Liver (tissue), 9 donors: ENCODE data around the gene CXXC5. TPM values are rescaled to one million over a fixed set of nuclear protein-coding genes. Genes with fewer than 3 reads are reported as not detected.
"Not testable (repeated sequence)": the region's sequence is repeated elsewhere in the genome, so short reads cannot be mapped to it uniquely, and the experiment has no call there.

ENCODE experiments used
- DNase-seq: peaks from one replicate; pipeline ENCODE4 v3.0.0-alpha.2; 2017; ENCODE audit warnings: low spot score
- H3K27ac ChIP-seq, 2 donors: one replicate each; pipeline ENCODE4 v1.7.0; 2013; ENCODE audit warnings: inconsistent platforms in 2 of 2, low read length in 2 of 2, control low read depth in 1 of 2, low read depth in 1 of 2, mild to moderate bottlenecking in 1 of 2
- H3K27me3 ChIP-seq, 4 donors: one replicate each; pipeline versions ENCODE4 v1.6.1 to v1.7.0; 2013; ENCODE audit warnings: low read length in 3 of 4, inconsistent platforms in 1 of 4, mild to moderate bottlenecking in 1 of 4, moderate library complexity in 1 of 4; ENCODE audit not compliant: control insufficient read depth in 4 of 4, insufficient read depth in 4 of 4
- H3K36me3 ChIP-seq, 4 donors: one replicate each; pipeline versions ENCODE4 v1.6.1 to v1.7.0; 2013; ENCODE audit warnings: low read length in 3 of 4, mild to moderate bottlenecking in 3 of 4, low read depth in 1 of 4, moderate library complexity in 1 of 4; ENCODE audit not compliant: control insufficient read depth in 4 of 4, insufficient read depth in 3 of 4
- H3K4me1 ChIP-seq, 4 donors: one replicate each; pipeline versions ENCODE4 v1.6.1 to v1.7.0; 2013; ENCODE audit warnings: low read length in 3 of 4, mild to moderate bottlenecking in 3 of 4, moderate library complexity in 1 of 4; ENCODE audit not compliant: control insufficient read depth in 4 of 4, insufficient read depth in 4 of 4
- H3K4me3 ChIP-seq, 3 donors: one replicate each; pipeline versions ENCODE4 v1.6.1 to v1.7.0; 2013; ENCODE audit warnings: low read length in 3 of 3, control low read depth in 1 of 3, low read depth in 1 of 3, mild to moderate bottlenecking in 1 of 3
- H3K9ac ChIP-seq, 2 donors: one replicate each; pipeline ENCODE4 v1.7.0; 2013; ENCODE audit warnings: low read length in 2 of 2, mild to moderate bottlenecking in 2 of 2, moderate library complexity in 2 of 2, control low read depth in 1 of 2, low read depth in 1 of 2
- H3K9me3 ChIP-seq, 4 donors: one replicate each; pipeline versions ENCODE4 v1.6.1 to v1.7.0; 2013; ENCODE audit warnings: low read length in 3 of 4; ENCODE audit not compliant: control insufficient read depth in 4 of 4
- CTCF ChIP-seq: fragments of 150-350 bp; IDR thresholded peaks from 2 replicates; pipeline ENCODE4 v1.5.1; 2017; ENCODE audit warnings: improper control_type of control experiment, low read depth, low read length; ENCODE audit not compliant: missing input control
- EGR1 ChIP-seq, 2 donors: IDR thresholded peaks; 2 replicates each; pipeline ENCODE4 v1.6.1; 2016 to 2018; ENCODE audit warnings: antibody characterized with exemption in 2 of 2, low read depth in 2 of 2
- HNF4A ChIP-seq, 2 donors: conservative IDR thresholded peaks; 2 replicates each; pipeline ENCODE4 v1.6.1; 2016; ENCODE audit warnings: antibody characterized with exemption in 2 of 2, mild to moderate bottlenecking in 2 of 2
- HNF4G ChIP-seq: IDR thresholded peaks from 2 replicates; pipeline ENCODE4 v1.6.1; 2016; ENCODE audit warnings: antibody characterized with exemption
- JUND ChIP-seq, 2 donors: IDR thresholded peaks; 2 replicates each; pipeline ENCODE4 v1.6.1; 2016; ENCODE audit warnings: antibody characterized with exemption in 2 of 2
- RXRA ChIP-seq, 2 donors: IDR thresholded peaks; 2 replicates each; pipeline ENCODE4 v1.6.1; 2017 to 2018; ENCODE audit warnings: antibody characterized with exemption in 2 of 2, mild to moderate bottlenecking in 1 of 2
- SP1 ChIP-seq: IDR thresholded peaks from 2 replicates; pipeline ENCODE4 v1.6.1; 2018; ENCODE audit warnings: antibody characterized with exemption, mild to moderate bottlenecking
- YY1 ChIP-seq: IDR thresholded peaks from 2 replicates; pipeline ENCODE4 v1.6.1; 2016; ENCODE audit warnings: antibody characterized with exemption, mild to moderate bottlenecking
- WGBS: extraction: QIAGEN DNeasy Blood & Tissue Kit; methylation state at CpG from one replicate; pipeline ENCODE4 v1.1.7; 2013; 5-methylcytosine and 5-hydroxymethylcytosine counted together
- polyA plus RNA-seq, 2 donors: library from polyadenylated mRNA; stranded (reverse) in 1 of 2; unstranded in 1 of 2; fragments of 200-250 nt in 1 of 2; fragments of >200 nt in 1 of 2; fragmentation: Nextera tagmentation in 1 of 2; extraction: Ambion mirVana in 1 of 2; gene quantifications; one replicate each; pipeline versions ENCODE4 v1.2.1 to v1.2.3, GENCODE V29; 2013 to 2015
- total RNA-seq, 2 donors: library from RNA; depleted of rRNA; stranded (reverse); fragments of >200 nt; gene quantifications; one replicate each; pipeline ENCODE4 v1.2.3, GENCODE V29; 2014
- TF ChIP-seq, protein P1 (sequence below): IDR thresholded peaks from 2 replicates; pipeline ENCODE4 v1.6.1; 2016; ENCODE audit warnings: antibody characterized with exemption, mild to moderate bottlenecking
- TF ChIP-seq, protein P2 (sequence below): IDR thresholded peaks from 2 replicates; pipeline ENCODE4 v1.6.1; 2016; ENCODE audit warnings: antibody characterized with exemption
- donor health status: healthy.
- donor health status: healthy.
- donor health status: healthy.
- donor health status: healthy.
- donor health status: healthy.

Gene CXXC5
- total and polyA plus RNA-seq, 4 donors = 40.6 to 78.6 (median 64.5) TPM

GRCh38 chr5:139711906-139712224, 63.7 kb downstream of the CXXC5 start:
- no peak overlapping the region for H3K27ac ChIP-seq
- TF ChIP-seq RXRA (IDR thresholded peaks at IDR 0.05) (no peak), CTCF (no peak), SP1 (no peak), HNF4G (no peak), JUND (IDR thresholded peaks at IDR 0.05) (no peak), EGR1 (IDR thresholded peaks at IDR 0.05; ENCODE audit: low read depth in 2 of 2) (no peak)
- TF ChIP-seq, protein P1, sequence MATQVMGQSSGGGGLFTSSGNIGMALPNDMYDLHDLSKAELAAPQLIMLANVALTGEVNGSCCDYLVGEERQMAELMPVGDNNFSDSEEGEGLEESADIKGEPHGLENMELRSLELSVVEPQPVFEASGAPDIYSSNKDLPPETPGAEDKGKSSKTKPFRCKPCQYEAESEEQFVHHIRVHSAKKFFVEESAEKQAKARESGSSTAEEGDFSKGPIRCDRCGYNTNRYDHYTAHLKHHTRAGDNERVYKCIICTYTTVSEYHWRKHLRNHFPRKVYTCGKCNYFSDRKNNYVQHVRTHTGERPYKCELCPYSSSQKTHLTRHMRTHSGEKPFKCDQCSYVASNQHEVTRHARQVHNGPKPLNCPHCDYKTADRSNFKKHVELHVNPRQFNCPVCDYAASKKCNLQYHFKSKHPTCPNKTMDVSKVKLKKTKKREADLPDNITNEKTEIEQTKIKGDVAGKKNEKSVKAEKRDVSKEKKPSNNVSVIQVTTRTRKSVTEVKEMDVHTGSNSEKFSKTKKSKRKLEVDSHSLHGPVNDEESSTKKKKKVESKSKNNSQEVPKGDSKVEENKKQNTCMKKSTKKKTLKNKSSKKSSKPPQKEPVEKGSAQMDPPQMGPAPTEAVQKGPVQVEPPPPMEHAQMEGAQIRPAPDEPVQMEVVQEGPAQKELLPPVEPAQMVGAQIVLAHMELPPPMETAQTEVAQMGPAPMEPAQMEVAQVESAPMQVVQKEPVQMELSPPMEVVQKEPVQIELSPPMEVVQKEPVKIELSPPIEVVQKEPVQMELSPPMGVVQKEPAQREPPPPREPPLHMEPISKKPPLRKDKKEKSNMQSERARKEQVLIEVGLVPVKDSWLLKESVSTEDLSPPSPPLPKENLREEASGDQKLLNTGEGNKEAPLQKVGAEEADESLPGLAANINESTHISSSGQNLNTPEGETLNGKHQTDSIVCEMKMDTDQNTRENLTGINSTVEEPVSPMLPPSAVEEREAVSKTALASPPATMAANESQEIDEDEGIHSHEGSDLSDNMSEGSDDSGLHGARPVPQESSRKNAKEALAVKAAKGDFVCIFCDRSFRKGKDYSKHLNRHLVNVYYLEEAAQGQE = no peak
- TF ChIP-seq, protein P2, sequence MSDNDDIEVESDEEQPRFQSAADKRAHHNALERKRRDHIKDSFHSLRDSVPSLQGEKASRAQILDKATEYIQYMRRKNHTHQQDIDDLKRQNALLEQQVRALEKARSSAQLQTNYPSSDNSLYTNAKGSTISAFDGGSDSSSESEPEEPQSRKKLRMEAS = no peak
- 64% methylated on average over 19 of the region's 19 CpGs for WGBS
- no peak overlapping the region for H3K4me3 ChIP-seq
- no peaks in the 10 kb centered on the region for H3K36me3 ChIP-seq
- peaks cover 4 to 25% (median 13%) of the 10 kb centered on the region in 4 donors for H3K4me1 ChIP-seq
- H3K9me3 ChIP-seq = peaks cover 0 to 5% (median 0%) of the 10 kb centered on the region in 4 donors
- DNase-seq = no peak
- H3K9ac ChIP-seq = no peak overlapping the region
- H3K27me3 ChIP-seq = no peaks in the 10 kb centered on the region

- no peak for TF ChIP-seq YY1
- TF ChIP-seq, protein P2 = no peak
- TF ChIP-seq SP1 = no peak
- no peak for TF ChIP-seq HNF4A (conservative IDR thresholded peaks at IDR 0.05)
- Histone ChIP-seq H3K9ac (no peak overlapping the region), H3K27me3 (no peaks in the 10 kb centered on the region), H3K36me3 (no peaks in the 10 kb centered on the region), H3K4me1 (peaks cover 4 to 25% (median 13%) of the 10 kb centered on the region in 4 donors), H3K9me3 (peaks cover 0 to 5% (median 0%) of the 10 kb centered on the region in 4 donors), H3K4me3 (no peak overlapping the region), H3K27ac (no peak overlapping the region)
- no peak for DNase-seq
- 92% methylated on average over 5 of the region's 5 CpGs for WGBS
Observed at GRCh38 chr5:139712412-139712811, 64.3 kb downstream of the CXXC5 start.

- peaks cover 4 to 21% (median 12%) of the 10 kb centered on the region in 4 donors for H3K4me1 ChIP-seq
- H3K4me3 ChIP-seq, DNase-seq, H3K27ac ChIP-seq, H3K36me3 ChIP-seq, H3K9me3 ChIP-seq, H3K9ac ChIP-seq, H3K27me3 ChIP-seq: not testable (repeated sequence)
- 98% methylated on average over 12 of the region's 12 CpGs for WGBS
Observed at GRCh38 chr5:139713898-139714297, 65.7 kb downstream of the CXXC5 start.
